Fibroblast of villous mesenchyme (primary cell): ENCODE results near the gene UGDH. TPM values are rescaled to one million over a fixed set of nuclear protein-coding genes. Genes with fewer than 3 reads are reported as not detected.
"Not testable (repeated sequence)": the region's sequence is repeated elsewhere in the genome, so short reads cannot be mapped to it uniquely, and the experiment has no call there.

Experiments used
- DNase-seq: peaks from one replicate; pipeline ENCODE4 v3.0.0-alpha.2; 2010; ENCODE audit warnings: low read depth
- H3K4me3 ChIP-seq: 2 replicates; pipeline ENCODE4 v1.5.1; 2011; ENCODE audit warnings: low read depth, mild to moderate bottlenecking, low read length
- total RNA-seq: library from RNA; depleted of rRNA; stranded (reverse); fragments of >200 nt; gene quantifications from 2 replicates; pipeline ENCODE4 v1.2.3, GENCODE V29; 2012
- TF ChIP-seq, protein P1 (sequence below): IDR thresholded peaks from 2 replicates; pipeline ENCODE4 v1.5.1; 2012; ENCODE audit warnings: low read depth, mild to moderate bottlenecking, low read length; ENCODE audit not compliant: insufficient read depth

The UGDH gene
- total RNA-seq, 1 donor: 159 TPM

DNA sequence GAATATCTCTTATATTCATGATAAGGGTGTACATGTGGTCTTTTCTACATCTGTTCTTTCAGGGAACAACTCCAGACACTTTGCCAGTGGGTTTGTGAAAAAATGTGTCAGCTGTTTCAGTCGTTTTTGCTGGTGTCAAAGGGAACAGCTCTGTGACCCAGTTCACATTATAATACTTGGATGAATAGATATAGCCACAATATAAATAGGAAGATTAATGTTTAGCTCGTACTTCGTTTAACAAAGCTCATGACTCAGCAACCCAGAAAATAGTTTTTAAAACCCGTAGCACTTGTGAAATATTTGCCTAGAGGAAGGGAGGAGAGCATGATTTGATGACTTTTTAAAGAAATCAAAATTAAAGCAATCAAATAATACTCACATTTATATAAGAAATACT, 60.5 kb downstream of the UGDH start:
- peak; percentile 64 for DNase-seq
- no peak overlapping the region for H3K4me3 ChIP-seq

DNA sequence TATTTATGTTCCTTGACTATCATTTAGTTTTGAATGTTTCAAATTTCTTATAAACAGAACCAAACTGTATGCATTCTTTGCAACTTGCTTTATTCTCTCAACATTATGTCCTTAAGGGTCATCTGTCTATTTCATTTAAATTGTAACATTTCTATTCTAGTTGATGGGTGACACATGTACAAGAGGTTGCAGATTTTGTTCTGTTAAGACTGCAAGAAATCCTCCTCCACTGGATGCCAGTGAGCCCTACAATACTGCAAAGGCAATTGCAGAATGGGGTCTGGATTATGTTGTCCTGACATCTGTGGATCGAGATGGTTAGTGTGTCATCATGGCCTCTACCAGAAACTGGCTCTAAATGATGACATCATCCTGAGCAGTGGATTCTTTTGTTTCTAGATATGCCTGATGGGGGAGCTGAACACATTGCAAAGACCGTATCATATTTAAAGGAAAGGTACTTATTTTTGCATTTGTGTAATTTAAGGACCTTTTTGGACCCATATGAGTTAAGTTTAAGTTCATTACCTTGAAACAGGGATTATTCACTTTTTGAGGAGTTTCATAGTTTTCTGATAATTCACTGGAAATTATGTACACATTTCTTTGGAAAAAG, 62.2 kb downstream of the UGDH start:
- peak; percentile 93 for DNase-seq
- H3K4me3 ChIP-seq: no peak overlapping the region
- TF ChIP-seq, protein P1, sequence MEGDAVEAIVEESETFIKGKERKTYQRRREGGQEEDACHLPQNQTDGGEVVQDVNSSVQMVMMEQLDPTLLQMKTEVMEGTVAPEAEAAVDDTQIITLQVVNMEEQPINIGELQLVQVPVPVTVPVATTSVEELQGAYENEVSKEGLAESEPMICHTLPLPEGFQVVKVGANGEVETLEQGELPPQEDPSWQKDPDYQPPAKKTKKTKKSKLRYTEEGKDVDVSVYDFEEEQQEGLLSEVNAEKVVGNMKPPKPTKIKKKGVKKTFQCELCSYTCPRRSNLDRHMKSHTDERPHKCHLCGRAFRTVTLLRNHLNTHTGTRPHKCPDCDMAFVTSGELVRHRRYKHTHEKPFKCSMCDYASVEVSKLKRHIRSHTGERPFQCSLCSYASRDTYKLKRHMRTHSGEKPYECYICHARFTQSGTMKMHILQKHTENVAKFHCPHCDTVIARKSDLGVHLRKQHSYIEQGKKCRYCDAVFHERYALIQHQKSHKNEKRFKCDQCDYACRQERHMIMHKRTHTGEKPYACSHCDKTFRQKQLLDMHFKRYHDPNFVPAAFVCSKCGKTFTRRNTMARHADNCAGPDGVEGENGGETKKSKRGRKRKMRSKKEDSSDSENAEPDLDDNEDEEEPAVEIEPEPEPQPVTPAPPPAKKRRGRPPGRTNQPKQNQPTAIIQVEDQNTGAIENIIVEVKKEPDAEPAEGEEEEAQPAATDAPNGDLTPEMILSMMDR: peak; percentile 32

More for the DNA sequence above, 60.5 kb downstream of the UGDH start:
- TF ChIP-seq, protein P1: no peak

DNA sequence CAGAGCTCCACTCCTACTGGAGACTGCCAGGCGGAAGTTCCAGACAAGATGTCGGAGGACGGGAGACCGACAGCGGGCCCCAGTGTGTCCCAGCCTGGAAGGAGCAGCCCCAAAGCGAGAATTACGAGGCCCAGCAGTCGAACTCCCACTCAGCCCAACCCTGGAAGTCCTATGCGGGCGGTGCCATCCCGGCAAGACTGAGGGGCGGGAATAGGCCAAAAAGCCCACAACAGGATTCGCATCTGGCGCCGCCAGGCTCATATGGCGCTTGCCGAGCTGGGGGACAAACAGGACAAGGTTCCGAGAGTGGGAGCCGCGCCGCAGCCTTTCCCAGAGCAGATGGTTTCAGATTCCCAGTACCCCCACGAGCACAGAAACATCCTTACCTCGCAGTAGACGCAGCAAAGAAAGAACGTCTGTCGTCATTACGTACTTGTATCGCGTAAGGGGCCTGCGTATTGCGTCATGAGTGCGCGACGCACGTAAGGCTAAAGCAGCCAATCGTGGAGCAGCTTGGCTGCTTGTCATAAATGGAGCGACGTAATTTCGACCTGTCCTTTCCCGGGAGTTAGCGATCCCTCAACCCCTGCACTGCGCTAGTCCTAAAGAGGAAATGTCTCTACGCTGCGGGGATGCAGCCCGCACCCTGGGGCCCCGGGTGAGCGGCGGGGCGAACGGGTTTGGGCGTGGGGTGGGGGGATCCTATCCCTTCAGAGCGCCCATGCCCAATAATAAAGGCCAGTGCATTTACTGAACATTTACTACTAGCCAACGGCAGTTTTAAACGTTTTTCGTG, 68.5 kb downstream of the UGDH start, which contains the start of the genes LIAS and RPL9:
Gene LIAS, plus strand, starts transcription at position 552 of the 796 bp plus-strand sequence. Its CDS starts 62 bp downstream, at position 614.
Gene RPL9, minus strand, starts transcription at position 418 of the 796 bp plus-strand sequence. CDS start 483 bp downstream, outside the sequence.
- peak; percentile 100 for DNase-seq
- TF ChIP-seq, protein P1: no peak
- H3K4me3 ChIP-seq: peak within 1 kb of the TSS; percentile 98

DNA sequence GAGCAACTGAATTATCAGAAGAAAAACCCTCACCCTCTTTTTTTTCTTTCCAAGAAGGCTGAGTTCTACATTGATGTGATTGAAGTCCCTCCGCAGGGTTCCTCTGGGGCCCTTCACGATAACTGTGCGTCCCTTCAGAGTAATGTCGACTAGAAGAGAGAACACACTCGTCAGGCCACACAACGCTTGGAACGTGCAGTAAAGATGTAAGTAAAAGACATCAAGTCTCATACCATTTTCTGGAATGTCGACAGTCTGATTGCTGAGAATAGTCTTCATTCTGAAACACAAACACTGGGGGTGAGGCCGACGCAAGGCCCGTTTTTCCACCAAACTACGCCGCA, 69.1 kb downstream of the UGDH start:
- not testable (repeated sequence) for DNase-seq

DNA sequence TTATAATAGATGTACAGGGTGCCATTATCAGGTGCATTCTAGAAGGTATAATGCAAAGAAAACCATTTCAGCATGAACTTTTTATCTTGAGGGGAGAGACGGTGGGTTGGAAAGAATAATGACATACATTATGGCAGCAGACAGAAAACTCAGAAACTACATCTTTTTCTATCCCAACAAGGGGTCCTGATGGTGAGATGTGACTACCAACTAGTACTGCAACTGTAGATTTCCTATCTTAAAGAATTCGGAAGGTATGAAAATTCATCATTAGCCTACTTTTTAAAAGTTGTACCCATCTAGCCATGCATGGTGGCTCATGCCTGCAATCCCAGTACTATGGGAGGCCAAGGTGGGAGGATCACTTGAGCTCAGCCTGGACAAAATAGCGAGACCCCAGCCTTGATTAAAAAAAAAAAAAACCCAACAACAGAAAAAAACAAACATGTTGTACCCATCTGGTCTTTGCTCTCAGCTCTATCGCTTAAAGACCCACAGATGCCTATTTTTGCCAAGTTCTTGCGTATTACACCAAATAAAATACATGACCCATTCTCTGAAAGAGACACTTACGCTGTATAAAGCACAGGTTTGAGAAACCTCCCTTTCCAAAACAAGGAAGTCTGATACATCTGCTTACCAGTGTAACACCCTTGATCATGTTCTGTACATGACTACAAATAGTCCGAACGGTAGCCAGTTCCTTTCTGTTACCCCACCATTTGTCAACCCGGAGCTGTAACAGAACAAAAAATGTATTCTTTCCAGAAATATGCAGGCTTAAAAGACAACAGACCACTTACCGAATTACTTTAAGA, 70.1 kb downstream of the UGDH start:
- TF ChIP-seq, protein P1: no peak
- no peak for DNase-seq
- peak overlapping the region; percentile 98 for H3K4me3 ChIP-seq

More for the DNA sequence above, 69.1 kb downstream of the UGDH start:
- peak overlapping the region; percentile 98 for H3K4me3 ChIP-seq

DNA sequence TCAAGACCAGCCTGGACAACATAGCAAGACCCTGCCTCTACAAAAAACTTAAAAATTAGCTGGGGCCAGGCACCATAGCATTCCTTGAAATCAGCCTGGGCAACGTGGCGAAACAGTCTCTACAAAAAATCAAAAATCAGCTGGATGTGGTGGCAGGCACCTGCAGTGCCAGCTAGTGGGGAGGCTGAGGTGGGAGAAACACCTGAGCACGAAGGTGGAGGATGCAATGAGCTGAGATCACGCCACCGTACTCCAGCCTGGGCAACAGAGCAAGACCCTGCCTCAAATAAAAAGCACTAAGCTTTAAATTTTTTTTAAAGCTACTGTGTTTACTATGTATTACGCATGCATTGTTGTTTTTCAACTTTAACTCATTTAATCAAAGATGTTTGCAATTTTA, 71.8 kb downstream of the UGDH start:
- no peak for DNase-seq
- TF ChIP-seq, protein P1: no peak
- H3K4me3 ChIP-seq: no peak overlapping the region

DNA sequence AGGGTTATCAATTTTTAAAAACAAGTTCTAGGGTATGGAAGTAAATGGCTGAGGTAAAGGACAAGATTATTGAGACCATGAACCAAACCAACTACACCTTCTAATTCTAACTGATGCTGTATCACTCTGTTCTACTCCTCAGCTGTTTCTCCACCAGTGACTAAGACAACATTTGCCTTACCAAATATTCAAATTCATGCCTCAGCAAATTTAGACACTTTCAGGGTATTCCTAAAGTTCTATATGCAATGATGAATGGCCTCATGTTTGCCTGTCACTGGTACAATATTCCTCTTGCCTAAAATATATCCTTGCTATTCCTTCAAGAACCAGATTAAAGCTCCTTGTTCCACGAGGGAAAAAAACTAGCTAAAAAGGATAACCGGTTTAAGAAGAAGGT, 73.5 kb downstream of the UGDH start:
- no peak for DNase-seq
- TF ChIP-seq, protein P1: no peak
- no peak overlapping the region for H3K4me3 ChIP-seq
